Measurements from ENCODE around the gene GIPC3.
"Not testable (repeated sequence)": the region's sequence is repeated elsewhere in the genome, so short reads cannot be mapped to it uniquely, and the experiment has no call there.

GIPC3 gene

DNA sequence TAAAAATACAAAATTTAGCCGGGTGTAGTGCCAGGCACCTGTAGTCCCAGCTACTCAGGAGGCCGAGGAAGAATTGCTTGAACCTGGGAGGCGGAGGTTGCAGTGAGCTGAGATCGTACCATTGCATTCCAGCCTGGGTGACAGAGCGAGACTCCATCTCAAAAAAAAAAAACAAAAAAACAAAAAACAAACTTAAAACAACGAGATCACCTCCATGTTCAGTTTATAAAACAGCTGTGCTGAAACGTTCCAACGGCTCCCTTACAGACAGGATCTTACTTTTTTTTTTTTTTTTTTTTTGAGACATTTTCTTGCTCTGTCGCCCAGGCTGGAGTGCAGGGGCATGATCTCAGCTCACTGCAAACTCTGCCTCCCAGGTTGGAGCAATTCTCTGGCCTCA is 43.5 kb downstream of the GIPC3 start:
- not testable (repeated sequence) for DNase-seq (ENCODE audit: low read depth); H3K4me3 ChIP-seq (ENCODE audit: low read depth, low read length)

DNA sequence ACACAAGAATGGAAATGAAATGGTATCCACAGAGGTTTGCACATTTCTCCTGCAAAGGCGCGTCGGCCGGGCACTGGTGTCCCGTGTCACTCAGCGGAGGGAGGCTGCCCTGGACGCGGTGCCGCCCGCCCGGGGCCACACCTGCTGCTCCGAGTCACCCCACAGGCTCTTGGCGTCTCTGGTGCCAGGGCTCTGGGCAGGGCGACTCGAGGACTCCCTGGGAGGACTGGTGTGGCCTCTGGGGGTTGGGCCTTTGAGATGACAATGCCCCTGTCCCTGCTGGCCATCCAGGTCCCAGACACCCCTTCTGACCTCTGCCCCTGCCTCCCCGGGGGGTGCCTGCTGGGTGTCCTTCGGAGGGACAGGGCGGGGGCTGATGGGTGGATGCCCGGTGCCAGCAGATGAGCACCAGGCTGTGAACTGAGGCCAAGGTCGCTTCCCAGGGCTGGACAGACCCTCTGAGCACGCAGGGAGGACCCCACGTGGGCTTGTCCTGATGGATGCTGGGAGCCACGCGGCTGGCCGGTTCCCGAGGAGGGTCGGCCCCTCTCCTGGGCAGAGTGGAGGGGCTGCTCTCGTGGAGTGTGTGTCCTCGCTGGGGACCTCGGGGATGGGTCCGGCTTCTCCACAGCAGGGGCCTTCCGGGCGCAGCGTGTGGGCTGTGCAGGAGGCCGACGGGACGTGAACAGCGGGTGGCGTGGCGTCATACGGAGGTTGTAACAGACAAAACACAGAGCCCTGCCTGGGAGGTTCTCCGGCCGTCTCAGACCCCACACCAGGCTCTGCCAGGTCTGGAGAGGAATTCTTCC is 46.0 kb downstream of the GIPC3 start:
- no peak overlapping the region for H3K4me3 ChIP-seq (ENCODE audit: low read depth, low read length)
- no peak for DNase-seq (ENCODE audit: low read depth)

DNA sequence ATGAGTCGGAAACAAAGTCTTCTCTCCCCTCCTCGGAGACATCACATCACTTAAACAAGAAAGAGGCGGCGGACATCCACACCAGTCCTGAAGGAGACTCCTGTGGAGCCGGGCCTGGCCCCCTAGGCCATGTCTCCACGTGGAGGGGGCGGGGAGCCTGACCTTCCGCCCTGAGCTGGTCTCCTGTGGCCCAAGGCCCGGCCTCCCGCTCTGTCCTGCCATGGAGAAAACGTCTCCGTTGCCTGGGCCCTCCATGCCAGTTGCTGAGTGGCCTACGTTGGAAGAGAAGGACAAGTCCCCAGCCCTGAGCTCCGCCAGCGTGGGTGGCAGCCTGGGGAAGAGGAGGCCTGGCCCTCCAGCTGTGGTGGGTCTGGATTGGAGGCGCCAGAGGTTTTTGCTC is 46.8 kb downstream of the GIPC3 start:
- DNase-seq (ENCODE audit: low read depth) = no peak

DNA sequence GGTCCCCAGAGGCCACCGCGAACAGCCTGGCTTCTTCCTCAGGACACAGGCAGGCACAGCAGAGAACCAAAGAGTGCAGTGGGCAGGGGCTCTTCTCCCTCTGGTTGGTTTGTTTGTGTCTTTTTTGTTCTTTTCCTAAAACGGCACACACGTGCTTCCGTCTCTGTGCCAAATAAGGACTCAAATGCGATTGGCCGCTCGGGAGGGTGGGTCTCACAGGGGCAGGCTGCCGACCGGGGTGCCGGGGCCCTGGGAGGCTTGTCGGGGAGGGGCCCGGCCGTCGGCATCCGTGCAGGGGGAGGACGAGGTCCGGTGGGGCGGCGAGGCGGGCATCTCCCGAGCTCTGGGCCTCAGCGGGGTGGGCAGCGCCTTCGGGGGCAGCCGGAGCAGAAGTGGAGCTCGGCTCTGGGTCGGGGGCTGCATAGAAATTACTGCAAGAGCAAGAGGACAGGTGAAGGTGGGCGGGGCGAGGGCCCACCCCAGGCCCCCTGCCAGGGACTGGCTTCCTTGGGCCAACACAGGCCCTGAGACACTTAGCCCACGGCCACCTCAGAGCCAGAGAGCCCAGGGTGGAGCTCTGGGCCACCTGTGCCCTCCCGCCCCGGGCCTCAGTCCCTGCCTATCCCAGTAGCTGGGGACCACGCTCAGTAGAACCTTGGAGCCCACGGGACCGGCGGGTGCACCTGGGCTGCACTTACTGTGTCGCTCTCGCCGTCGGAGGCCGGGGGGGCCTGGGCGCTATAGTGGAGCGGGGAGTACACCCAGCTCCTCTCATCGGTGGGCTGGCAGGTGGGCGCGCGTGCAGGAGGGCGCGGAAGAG is 47.7 kb downstream of the GIPC3 start:
- no peak for DNase-seq (ENCODE audit: low read depth)
- H3K4me3 ChIP-seq (ENCODE audit: low read depth, low read length) = no peak overlapping the region

More for the DNA sequence above, 46.8 kb downstream of the GIPC3 start:
- no peak overlapping the region for H3K4me3 ChIP-seq (ENCODE audit: low read depth, low read length)

DNA sequence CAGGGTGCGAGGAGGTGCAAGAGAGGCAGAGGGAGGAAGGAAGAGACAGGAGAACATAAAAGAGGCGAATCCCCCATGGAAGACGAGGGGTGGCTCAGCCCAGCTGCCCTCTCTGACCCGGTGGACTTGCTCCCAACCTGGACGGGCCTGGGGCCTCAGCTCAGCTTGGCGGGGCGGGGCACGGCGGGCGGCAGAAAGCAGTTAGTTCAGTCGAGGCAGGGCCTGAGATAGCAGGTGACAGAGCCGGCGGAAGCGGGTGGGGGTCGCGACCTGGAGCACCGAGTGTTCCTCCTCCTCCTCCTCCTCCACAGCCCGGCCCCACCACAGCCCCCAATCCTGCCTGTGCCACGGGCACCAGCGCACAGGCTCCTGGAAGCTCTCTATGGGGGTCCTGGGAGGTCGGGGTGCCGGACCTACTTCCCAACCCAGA is 48.3 kb downstream of the GIPC3 start:
- no peak overlapping the region for H3K4me3 ChIP-seq (ENCODE audit: low read depth, low read length)
- DNase-seq (ENCODE audit: low read depth) = no peak

DNA sequence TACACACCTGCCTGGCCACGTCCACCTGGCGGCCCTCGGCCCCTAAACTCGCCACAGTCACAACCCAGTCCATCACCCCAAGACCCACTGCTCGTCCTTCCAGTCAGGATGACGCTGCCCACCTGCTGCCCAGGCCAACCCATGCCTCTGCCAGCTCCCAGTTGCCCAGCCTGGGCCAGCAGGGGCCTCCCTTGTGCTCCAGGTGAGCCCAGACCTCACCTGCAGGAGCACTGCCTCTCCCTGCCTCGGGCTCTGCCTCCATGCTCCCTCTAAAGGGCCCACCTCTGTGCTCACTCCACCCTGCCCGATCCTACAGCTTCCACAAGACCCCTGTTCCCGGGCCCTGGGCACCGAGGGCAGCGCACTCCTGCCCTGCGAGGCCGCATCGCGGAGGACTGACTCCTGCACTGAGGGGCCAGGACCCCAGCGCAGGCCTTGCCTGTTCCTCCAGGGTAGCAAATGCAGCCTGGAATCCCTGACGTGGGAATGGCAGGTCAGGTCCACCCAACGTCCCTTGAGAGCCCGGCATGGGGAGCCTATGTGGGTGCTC is 49.3 kb downstream of the GIPC3 start:
- DNase-seq (ENCODE audit: low read depth) = no peak
- H3K4me3 ChIP-seq (ENCODE audit: low read depth, low read length) = no peak overlapping the region

DNA sequence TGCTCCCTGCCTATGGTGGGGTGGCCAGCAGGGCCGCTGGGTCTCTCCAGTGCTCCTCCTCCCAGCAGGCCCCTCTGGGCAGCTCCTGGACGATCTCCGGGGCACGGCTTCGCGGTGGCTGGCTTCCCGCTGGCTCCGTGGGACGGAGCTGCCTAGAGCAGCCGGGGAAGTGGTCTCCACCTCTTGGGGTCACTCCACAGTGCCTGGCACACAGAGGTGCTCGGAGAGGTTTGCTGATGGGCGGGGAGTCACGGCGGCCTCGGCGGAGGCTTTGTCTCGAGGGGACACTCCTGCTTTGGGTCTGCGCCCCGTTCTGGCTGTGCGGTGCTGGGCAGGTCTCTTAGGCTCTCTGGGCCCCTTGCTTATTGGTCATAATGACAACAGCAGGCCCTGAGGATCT is 51.2 kb downstream of the GIPC3 start:
- no peak overlapping the region for H3K4me3 ChIP-seq (ENCODE audit: low read depth, low read length)
- no peak for DNase-seq (ENCODE audit: low read depth)

DNA sequence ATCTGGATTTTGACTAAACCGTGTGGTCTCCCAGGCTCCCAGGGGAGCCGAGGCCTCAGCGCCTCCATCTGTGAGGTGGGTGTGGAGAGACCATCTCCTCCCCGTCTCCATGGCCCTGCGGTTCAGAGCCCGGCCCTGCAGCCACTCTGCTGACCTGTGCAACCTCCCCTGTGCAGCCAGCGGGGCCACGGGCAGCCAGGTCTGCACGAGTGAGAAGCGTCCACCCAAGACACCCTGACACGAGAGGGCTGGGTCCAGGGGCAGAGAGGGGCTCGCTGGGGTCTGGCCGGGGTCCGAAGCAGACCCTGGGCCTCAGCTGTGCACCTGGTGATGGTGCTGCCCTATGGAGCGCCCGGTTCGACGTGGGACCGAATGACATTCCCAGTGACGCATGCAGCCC is 51.7 kb downstream of the GIPC3 start:
- no peak overlapping the region for H3K4me3 ChIP-seq (ENCODE audit: low read depth, low read length)
- no peak for DNase-seq (ENCODE audit: low read depth)

DNA sequence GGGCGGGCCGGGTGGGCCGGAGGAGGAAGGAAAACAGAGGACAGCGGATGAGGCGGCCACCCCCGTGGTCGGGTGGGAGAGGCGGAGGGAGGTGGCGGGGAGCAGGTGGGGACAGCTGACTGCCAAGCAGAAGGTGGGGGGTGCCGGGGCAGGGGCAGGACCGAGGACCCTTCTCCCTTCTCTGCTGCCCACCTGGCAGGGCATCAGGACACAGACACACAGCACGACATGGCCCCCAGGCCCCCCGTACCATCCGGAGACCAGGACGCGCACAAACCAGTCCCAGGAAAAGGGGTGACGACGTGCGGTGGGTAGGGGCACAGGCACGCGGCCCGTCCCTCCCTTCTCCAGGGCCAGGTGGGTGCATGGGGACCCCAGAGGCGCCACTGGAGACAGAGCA is 52.3 kb downstream of the GIPC3 start:
- DNase-seq (ENCODE audit: low read depth) = no peak
- no peak overlapping the region for H3K4me3 ChIP-seq (ENCODE audit: low read depth, low read length)

DNA sequence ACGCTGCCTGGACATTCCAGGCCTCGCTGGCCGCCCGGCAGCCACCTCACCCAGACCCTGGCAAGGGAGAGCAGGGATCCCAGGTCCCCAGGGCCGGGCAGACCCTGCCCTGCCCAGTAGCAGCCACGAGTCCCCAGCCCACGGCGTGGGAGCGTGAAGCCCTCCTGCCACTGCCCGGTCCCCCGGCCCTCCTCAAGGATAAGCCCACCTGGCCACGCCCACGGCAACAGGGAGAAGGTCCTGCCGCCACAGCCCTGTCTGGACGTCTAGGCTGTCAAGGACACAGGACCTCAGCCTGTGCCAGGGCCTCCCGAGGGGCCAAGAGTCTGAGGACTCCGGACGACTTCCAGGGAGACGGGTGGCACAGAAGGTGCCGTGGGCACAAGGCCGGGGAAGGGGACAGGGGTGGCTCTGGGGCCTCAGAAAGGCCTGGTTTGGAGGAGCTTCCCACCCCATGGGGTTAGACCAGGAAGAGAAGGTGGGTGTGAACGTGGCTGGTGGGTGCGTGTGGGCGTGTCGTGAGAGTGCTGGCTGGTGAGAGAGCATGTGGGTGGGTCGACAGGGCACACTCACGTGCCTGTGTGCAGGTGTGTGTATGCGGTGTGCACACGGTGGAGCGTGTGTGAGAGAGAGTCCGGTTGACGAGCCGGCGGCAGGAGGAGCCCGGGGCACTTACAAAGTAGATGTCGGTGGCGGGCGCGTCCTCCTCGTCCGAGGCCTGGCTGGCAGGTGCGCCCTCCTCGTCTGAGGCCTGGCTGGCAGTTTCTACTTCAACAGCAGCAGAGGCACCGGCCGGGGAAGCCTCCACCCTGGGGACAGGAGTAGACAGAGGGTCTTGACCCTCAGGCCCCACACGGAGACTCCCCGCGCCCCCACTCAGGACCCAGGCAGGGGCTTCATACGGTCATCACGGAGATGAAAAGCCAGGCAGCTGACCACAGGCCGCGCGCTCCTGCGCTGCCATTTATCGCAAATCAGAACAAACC is 53.2 kb downstream of the GIPC3 start:
- H3K4me3 ChIP-seq (ENCODE audit: low read depth, low read length) = no peak overlapping the region
- DNase-seq (ENCODE audit: low read depth) = no peak

DNA sequence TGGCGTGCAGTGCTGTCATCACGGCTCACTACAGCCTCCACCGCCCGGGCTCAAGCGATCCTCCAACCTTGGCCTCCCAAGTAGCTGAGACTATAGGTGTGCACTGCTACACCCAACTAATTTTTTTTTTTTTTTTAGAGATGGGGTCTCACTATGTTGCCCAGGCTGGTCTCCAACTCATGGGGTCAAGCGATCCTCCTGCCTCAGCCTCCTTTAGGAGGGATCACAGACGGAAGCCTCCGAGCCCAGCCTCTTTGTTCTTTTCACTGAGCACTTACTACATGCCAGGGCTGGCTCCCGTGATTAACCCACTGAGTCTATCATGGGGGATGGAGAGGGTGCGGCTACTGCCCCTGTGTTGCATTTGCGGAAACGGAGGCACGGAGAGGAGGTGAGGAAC is 54.2 kb downstream of the GIPC3 start:
- no peak for DNase-seq (ENCODE audit: low read depth)
- no peak overlapping the region for H3K4me3 ChIP-seq (ENCODE audit: low read depth, low read length)

DNA sequence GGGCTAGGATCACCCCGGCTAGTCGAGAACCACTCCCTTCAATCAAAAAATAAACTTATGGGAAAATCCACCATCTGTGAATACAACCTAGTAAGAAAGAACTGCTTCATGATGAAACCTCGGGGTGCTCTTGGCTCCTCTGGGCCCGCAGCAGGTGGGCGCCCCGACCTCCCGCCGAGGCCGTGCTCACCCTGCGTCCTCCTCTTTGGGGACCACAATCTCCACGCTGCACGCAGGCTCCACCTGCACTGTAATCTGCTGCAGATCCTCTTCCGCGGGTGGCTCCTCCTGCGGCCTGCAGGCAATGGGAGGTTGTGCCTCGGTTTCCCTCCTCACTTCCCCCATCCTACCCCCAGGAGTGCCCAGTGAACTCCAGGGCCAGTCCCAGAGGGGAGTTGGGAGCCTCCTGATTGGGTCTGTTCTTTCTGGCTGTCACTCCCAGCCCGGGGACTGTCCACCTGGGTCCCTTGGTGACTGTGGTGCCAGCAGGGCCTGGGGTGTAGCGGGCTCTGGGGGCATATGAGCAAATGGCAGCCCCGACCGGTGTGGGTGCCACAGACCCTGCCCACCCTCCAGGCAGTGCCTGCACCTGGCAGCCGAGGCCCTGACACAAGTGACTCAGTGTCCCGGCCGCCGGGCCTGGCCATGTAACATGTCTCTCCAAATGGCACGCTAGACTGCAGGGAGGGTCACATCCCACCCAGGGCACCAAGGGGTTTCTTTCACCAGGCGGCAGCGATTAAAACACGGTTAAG is 56.4 kb downstream of the GIPC3 start:
- no peak overlapping the region for H3K4me3 ChIP-seq (ENCODE audit: low read depth, low read length)
- no peak for DNase-seq (ENCODE audit: low read depth)

DNA sequence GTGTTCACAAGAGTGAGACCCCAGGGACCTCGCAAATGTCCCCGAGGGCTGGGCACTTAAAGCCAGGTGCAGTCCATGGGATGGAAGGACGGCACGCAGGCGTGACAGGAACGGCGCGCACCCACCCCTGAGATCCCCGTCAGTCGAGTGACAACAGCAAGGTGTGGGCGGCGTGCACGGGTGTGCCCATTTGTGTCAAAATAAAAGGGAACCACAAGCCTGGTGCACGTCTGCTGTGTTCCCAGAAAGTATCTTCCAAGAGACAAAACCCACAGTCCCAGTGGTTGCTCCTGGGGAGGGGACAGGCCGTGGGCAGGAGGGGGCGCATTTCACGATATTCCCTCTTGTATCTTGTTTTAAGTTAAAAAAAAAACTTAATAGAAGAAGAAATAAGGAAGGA is 57.0 kb downstream of the GIPC3 start:
- no peak for DNase-seq (ENCODE audit: low read depth)
- no peak overlapping the region for H3K4me3 ChIP-seq (ENCODE audit: low read depth, low read length)

Measured in skeletal muscle cell (primary cell).